Erythroblast (primary cell): Measurements from ENCODE around the gene GTF2IRD1.
"Not testable (repeated sequence)": the region's sequence is repeated elsewhere in the genome, so short reads cannot be mapped to it uniquely, and the experiment has no call there.

Experiments used
- GATA1 ChIP-seq: IDR thresholded peaks from 2 replicates; pipeline ENCODE4 v1.6.1; 2011; ENCODE audit warnings: low read depth, mild to moderate bottlenecking, control low read depth, low read length, moderate library complexity
- POLR2A ChIP-seq: IDR thresholded peaks from 2 replicates; pipeline ENCODE4 v1.6.1; 2011; ENCODE audit warnings: mild to moderate bottlenecking, low read length

DNA sequence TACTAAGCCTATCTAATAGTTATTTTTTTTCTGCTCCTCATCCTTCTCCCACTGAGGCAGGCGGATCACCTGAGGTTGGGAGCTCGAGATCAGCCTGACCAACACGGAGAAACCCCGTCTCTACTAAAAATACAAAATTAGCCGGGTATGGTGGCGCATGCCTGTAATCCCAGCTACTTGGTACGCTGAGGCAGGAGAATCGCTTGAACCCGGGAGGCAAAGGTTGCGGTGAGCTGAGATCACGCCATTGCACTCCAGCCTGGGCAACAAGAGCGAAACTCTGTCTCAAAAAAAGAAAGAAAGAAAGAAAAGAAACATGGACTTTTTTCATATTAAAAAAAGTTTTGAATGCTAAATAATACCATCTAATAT lies 197.4 kb downstream of the GTF2IRD1 start:
- TF ChIP-seq POLR2A, GATA1: not testable (repeated sequence)
